ENCODE data around the gene COPE.
"Not testable (repeated sequence)": the region's sequence is repeated elsewhere in the genome, so short reads cannot be mapped to it uniquely, and the experiment has no call there.

Gene COPE

DNA sequence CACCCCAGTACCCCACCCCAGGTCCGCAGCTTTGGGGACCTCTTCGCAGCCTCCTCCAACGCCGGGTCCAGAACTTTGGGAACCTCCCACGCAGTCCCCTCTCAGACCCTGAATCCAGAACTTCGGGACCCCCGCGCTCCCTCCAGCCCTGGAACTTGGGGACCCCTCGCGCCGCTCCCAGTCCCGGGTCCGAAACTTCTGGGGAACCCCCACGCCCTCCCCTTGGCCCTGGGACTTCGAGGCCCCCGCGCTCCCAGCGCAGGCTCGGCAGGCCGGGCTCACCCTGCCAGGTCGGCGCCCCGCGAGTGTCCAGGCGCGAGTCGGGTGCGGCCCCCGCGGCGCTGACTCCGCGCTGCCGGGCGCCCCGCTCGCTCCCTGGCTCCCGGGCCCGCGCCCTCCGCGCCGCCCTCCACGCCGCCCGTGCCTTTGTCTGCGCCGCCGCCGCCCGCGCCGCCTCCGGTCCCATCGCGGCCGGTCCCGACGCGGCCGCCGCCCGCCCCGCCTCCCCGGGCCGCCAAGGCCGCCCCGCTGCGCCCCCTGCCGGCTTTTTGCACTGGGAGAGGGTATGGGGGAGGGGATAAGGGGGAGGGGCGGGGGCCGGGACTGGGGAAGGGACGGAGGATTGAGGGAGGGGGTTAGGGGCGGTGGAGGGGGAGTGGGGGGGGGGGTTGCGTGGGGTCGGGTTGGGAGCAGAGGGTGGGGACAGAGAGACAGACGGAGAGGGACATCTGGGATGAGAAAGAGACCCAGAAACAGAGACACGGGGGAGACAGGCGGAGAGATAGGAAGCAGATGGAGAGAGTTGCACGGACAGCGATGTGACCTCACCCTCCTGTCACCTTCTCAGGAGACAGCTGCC lies 21.8 kb upstream of the COPE start, which contains the start of gene HOMER3:
TSS of gene HOMER3 (minus strand) at position 449 of the 859 bp plus-strand sequence. CDS start 2,235 bp downstream, outside the sequence.
- DNase-seq = peak in 1 of 2 experiments; percentile 52

DNA sequence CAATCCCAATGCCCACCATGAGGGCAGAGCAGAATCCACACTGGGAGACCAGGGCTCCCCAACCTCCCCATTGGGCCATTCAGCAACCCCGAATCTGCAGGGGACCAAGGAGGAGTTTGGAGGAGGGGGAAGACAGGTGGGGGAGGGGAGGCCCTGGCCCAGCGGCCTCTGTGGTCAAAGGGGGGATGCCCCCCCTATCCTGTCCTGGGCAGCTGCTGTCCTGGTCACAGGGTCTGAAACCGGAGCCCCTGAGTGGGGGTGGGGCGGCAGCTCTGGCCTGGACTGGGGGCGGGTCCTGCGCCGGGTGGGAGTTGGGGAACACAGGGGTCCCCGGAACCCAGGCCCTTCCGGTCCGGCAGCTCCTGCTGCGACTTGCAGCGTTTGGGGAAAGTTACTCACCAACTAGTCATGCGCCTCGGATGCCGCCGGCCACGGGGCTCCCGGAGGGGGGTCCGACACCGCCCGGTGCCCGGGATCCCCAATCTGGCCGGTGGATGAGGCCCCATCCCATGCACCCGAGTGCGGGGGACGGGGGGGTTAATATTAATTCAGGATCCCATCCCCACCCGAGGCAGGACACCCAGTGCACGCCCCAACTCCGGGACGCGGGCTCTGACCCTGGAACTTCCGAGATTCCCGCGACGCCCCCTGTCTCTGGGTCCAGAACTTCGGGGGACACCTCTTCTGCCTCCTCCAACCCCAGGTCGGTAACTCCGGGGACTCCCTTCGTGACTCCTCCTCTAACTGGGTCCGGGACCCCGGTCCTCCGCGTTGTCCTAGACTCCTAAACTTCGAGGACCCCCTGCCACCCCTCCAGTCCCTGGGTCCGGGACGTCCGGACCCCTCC lies 21.0 kb upstream of the COPE start:
- peak in 1 of 2 experiments; percentile 19 for DNase-seq

DNA sequence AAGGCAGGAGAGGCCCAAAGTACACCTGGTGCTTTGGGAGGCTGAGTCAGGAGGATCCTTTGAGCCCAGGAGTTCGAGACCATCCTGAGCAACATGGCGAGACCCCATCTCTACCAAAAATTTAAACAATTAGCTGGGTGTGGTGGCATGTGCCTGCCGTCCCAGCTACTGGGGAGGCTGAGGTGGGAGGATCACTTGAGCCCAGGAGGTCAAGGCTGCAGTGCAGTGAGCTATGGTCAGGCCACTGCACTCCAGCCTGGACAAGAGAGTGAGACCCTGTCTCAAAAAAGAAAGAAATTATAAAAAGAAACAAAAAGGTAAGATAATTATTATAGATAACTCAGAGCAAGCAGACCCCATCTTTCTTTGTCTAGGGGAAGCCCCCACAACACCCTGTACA lies 20.0 kb upstream of the COPE start:
- no peak for DNase-seq

DNA sequence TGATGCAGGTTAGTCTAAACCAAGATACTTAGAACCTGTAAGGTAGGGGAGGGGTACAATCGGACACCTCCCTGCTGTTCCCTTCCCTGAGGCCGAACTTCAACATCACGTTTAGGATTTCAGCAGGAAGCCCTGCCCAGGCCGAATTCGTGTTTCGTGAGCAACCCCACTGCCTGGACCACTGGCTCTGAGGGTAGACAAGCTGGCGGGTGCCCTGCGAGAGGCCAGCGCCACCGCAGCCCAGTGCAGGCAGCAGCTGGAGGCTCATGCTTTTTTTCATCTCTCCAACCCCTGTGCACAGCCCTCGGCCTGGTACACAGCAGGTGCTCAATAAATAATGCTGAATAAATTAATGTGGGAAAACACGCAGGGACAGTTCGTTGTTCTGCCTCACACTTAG lies 14.1 kb upstream of the COPE start:
- no peak for DNase-seq

DNA sequence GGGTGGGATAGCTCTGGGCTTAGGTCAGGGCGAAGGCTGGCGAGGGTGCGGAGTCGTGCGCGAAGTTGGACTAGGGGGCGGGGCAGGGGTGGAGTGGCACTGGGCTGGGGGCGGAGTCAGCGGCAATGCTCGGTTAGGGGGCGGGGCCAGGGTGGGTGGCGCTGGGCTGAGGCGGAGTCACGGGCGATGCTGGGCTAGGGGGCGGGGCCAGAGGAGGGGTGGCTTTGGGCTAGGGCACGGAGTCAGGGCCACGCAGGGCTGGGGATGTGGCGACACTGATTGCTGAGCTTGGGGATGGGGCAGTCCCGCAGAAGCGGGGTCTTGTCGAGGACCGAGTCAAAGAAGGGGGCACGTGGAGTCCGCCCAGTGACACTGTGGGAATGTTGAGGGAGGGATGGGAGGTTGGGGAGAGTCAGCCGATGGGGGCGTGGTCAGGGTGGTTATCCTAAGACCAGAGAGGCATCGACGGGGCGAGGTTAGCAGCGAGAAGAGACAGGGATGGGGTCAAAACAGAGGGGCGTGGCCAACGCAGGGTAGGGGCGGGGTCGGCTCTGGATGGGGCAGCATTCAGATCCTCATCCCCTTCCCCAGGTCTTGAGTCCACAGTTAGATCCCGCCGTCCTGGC lies 13.1 kb upstream of the COPE start:
- peak in 1 of 2 experiments; percentile 22 for DNase-seq

DNA sequence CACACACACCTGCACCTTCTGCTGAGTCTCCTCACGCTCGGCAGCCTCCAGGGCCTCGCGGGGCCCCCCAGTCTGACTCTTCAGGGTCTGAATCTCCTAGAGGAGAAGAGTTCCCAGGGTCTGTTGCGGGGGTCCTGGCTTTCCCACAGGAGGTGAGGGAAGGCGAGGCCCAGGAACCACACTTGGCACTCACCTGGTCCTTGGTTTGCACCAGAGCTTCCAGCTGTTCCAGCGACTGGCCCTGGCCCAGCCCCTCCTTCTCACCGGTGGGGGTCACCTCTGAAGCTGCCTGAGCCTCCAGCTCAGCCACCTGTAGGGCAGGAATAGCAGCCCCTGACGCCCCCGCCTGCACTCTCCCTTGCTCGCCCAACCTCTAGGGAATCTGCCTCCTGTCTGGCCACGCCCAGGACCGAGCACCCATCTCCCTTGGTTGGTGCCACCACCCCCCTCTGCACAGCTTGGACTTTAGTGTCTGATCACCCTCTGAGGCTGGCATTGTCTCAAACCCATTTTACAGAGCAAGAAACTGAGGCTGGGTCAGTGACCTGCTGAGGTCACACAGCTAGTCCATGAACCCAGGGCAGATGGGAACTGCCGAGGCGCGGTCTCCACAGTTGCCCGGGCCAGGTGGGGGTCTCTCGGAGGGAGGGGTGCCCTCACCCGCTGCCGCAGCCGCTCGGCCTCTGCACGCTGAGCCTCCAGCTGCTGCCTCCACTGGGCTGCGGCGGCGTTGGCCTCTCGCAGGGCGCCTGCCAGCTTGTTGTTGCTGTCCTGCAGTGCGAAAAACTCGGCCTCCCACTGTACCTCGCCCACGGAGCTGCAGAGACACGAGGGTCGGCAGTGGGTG lies 12.4 kb upstream of the COPE start:
- DNase-seq = no peak

DNA sequence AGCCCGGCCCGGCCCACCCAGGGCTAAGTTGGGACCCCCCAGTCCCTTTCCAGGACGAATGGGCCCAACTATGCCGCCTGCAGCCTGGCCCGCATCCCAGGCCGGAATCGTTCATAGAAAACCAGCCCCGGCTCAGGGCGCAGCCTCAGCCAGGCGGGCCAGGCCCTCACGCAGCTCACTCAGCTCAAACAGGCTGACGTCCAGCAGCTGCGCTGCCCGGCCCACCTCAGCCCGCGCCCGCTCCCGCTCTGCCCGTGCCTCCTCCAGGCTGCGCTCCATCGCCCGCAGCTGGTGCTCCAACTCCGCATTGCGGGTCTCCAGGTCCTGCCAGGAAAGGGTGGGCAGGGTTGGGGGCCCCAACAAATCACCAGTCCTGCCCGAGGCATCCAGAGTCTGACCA lies 10.1 kb upstream of the COPE start:
- DNase-seq = no peak

DNA sequence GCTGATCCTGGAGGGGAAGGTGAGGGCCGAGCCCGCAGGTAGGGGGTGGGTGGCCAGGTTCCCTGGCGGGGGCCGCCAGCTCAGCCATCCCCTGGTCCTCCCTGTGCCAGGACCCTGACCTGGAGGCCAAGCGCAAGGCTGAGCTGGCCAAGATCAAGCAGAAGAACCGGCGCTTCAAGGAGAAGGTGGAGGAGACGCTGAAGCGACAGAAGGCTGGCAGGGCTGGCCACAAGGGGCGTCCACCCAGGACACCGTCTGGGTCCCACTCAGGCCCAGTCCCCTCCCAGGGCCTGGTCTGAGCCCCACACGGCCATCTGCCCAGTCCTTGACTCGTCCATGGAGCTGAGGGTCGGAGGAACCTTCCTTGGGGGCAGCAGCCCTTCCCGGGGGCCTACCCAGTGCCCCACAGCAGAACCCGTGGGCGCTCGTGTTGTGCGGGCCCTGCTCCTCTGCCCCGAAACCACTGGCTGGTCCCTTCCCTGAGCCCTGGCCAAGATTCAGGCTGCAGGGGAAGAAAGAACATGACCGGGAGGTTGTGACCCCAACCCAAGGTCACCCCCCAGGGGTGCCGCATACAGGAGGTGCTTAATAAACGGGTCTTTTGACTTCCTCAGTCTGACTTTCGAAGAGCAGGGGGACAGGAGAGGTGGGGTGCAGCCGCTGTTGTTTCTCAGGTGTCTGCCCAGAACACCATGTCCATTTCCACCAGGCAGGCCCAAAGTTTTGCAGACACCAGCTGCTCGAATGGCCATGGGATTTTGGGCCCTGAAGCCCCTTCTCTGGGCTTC lies 9.0 kb upstream of the COPE start:
- DNase-seq = no peak

DNA sequence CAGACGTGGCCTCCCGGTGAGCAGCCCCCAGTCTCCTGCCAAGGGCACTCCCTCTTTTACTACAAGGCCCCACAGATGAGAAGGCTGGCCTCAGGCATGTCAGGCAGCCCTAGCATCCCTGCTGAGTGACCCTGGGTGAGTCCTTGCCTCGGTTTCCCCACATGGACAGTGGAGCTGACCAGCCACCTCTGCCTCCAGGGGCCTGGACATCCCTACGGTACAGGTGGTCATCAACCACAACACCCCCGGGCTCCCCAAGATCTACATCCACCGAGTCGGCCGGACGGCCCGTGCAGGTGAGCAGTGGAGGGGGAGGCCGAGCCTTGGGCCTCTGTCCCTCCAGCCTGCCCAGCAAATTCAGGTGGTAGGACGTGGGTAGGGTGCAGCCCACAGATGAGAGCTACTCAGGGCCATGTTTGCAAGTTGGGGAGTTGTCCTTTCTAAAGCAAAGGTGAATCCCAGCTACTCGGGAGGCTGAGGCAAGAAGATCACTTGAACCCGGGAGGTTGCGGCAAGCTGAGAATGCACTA lies 5.6 kb upstream of the COPE start:
- DNase-seq = no peak

DNA sequence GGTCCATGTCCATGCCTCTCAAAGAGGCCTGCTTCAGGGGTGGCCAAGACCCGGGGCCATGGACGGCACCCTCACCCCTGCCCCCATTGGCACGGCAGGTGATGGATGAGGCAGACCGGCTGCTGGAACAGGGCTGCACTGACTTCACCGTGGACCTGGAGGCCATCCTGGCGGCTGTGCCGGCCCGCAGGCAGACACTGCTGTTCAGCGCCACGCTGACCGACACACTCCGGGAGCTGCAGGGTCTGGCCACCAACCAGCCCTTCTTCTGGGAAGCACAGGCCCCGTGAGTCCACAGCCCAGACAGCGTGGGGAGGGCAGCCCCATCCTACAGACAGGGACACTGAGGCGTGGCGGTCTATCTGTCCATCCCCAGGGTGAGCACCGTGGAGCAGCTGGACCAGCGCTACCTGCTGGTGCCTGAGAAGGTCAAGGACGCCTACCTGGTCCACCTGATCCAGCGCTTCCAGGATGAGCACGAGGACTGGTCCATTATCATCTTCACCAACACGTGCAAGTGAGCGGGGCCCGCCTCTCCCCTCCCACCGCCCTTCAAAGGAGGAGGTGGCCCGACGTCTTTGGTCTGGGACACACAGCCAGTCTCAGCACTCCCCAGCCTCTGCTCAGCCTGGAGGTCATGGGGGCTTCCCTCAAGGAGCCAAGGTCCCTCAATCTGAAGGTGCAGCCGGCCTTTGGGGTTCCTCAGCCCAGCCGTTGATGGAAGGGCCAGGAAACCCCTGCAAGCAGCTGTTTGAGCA lies 3.2 kb upstream of the COPE start:
- DNase-seq = no peak

DNA sequence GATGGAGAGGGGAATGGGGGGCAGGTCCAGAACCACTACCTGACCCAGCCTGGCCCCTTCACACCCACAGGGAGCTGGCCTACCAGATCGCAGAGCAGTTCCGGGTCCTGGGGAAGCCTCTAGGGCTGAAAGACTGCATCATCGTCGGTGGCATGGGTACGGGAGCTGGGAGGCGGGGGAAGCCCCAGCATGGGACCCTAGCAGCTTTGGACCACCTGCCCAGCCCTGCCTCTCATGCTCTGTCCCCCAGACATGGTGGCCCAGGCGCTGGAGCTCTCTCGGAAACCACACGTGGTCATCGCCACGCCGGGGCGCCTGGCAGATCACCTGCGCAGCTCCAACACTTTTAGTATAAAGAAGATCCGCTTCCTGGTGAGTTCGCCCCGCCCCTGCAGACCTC lies 2.4 kb upstream of the COPE start:
- no peak for DNase-seq

DNA sequence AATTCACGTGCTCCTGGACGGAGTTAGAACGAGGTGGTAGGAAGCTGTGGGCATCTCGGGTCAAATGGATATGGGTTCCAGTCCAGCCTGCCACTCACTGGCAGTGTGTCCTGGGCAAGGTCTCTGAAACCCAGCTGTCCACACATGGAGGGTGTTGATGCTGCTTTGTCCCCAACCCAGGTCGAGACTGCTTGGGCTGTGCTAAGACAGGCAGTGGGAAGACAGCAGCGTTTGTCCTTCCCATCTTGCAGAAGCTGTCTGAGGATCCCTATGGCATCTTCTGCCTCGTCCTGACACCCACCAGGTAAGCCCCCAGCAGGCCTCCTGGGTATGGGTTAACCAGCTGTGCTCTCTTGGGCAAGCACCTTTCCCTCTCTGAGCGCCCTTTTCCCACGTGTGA lies 1.2 kb upstream of the COPE start:
- no peak for DNase-seq

DNA sequence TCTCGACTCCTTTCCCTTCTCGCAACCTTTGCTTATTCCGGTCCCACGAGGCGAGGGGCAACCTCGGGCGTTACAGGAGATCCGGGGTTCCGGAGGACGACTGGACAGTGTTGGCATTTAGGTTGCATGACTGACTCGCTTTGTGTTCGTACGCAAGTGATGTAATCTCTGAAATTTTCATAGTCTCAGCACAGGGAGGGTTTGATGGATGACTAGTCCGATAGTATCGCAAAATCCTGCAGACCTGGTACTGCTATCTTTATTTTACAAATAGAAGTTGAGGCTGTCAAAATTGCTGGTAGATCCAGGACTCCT lies 670 bp upstream of the COPE start:
- DNase-seq = no peak

DNA sequence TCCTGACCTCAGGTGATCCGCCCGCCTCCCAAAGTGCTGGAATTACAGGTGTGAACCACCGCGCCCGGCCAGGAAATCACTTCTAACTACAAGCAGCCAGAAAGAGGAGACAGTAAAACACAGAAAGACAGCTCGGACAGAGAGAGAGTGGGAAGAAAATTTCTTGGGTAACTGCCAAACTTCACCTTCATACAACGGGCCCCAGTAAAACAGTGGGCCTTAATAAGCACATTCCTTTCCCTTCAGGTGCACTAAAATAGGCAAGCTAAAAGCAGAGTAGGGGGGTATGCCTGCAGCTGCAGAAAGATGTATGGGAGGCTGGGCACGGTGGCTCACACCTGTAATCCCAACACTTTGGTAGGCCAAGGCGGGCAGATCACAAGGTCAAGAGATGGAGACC lies 1.6 kb downstream of the COPE start:
- DNase-seq = not testable (repeated sequence)

DNA sequence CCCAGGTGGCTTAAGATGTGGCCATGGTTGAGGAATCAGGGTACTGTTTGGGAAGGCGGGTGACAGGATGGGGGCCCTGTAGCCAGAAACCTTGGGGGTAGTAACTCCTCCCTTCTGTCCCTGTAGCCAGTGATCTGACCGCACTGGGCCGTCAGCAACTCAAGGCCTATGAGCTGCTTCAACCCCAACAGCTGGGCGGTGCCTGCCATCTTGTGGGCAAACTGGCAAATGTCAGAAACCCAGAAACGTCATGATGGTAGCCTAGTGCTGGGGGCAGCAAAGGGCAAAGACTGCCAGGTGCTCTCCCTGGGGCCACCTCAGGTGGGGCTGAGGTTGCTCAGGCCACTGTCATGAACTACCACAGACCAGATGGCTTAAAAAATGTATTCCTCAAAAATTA lies 3.5 kb downstream of the COPE start:
- peak in 1 of 2 experiments; percentile 50 for DNase-seq

DNA sequence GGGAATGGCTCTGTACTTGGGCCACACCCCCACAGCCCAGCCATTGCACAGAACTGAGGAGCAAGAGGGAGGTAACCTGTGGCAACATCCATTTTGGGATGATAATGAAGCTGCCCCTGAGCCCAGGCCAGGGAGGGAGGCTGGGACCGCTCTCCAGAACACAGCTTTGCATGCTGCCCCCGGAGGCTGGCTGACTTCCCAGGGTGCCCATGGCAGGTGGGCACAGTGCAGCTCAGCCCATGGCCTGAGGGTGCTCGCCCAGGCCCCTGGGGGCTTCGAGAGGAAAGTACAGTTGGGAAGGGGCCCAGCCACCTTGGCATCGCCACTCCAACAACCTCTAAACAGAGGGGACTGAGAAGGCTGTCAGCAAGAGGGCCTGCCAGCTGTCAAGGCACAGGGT lies 5.7 kb downstream of the COPE start:
- DNase-seq = no peak

DNA sequence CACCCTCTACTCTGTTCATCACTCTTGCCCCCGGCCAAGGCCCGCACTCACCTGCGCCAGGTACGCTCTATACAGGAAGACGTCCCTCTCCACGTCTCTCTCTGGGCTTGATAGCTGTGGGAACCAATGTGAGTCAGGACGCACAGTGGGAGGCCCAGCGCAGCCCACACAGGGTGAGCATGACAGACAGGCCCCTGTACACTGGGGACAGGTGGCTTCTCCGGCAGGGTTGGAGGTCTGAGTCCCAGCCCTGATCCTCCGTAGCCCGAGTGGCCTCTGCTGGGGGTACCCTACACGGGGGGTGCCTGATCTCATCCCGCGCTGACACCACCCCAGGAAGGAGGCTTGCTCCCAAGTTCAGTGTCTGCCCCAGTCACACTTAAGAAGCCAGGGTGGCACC lies 6.3 kb downstream of the COPE start:
- no peak for DNase-seq

DNA sequence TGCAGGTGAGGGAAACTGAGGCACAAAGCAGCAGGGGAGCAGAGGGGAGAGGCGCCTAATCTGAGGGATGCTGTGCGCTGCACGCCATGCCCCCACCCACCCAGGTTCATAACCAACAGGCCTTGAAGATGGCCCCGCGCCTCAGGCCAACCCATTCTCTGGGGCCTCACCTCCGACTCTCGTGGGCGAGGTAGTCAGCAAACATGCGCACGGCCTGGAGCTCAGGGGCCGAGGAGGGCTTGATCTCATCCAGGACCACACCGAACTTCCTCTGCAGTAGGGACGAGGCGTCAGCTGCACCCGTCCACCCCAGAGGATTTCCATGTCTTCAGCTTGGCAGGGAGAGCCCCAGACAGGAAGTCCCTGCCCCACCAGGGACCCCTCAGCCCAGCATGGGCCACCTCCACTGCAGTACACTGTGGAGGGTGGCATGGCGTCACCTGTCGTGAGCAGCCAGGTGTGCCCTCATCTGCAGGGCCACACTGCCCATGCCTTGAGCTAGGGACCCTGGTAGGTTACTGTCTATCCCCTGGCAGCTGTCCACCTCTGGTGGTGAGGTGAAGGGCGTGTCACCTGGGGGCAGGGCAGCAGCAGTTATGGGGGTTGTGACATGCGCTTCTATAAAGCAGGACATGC lies 8.3 kb downstream of the COPE start:
- no peak for DNase-seq

DNA sequence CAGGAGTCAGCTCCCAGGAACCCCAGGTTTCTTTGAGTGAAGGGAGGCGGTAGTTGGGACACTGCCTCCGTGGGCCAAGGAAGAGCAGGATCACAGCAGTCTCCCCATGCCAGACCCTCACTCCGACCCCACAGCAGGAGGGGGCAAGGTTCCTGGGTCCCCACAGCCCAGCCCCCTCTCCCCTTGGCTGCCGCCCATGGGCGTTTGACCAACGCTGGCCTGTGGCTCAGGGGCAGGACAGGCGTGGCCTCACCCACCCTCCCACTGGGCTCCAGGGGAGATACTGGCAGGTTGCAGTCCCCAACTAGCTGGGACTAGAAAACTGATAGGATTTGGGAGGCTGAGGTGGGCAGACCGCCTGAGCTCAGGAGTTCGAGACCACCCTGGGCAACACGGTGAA lies 9.2 kb downstream of the COPE start:
- no peak for DNase-seq

DNA sequence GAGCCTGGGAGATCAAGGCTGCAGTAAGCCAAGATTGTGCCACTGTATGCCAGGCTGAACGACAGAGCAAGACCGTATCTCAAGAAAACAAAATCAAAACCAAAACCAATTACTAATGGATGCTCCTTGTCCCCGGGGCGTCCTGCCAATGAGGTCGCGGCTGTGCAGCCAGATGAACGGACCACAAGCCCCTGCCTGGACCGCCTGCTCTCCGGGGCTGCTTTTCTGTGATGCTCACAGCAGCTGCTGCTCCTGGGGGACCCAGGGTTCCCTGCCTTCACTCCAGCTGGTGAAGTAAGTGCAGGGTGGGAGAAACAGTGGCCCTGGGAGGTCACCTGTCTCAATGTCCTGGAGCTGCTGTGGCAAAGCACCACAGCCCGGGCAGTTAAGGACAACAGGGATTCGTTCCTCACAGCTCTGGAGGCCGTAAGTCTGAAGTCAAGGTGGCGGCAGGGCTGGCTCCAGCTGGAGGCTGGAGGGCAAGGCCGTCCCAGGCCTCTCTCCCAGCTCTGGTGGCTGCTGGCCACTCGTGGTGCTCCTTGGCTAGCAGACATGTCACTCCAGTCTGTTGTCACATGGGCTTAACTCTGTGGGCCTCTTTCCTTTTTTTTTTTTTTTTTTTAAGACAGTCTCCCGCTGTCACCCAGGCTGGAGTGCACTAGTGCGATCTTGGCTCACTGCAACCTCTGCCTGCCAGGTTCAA lies 10.1 kb downstream of the COPE start:
- no peak for DNase-seq
